Head of caudate nucleus (tissue), 42 donors: ENCODE results near the gene MFAP3L.
A peak's percentile ranks its signal among the peaks of the same experiment; 100 is the strongest.

Experiments
- DNase-seq, 42 donors: peaks; one replicate each; pipeline versions ENCODE4 v3.0.0 to v3.0.0-alpha.2; 2020 to 2021; ENCODE audit warnings: mixed read lengths in 7 of 42
- intact Hi-C: fragments of 100-400 bp; cut with DNase I; formaldehyde crosslinking; loops from one replicate; pipeline ENCODE4 v1.15.0; 2022

The MFAP3L gene

DNA sequence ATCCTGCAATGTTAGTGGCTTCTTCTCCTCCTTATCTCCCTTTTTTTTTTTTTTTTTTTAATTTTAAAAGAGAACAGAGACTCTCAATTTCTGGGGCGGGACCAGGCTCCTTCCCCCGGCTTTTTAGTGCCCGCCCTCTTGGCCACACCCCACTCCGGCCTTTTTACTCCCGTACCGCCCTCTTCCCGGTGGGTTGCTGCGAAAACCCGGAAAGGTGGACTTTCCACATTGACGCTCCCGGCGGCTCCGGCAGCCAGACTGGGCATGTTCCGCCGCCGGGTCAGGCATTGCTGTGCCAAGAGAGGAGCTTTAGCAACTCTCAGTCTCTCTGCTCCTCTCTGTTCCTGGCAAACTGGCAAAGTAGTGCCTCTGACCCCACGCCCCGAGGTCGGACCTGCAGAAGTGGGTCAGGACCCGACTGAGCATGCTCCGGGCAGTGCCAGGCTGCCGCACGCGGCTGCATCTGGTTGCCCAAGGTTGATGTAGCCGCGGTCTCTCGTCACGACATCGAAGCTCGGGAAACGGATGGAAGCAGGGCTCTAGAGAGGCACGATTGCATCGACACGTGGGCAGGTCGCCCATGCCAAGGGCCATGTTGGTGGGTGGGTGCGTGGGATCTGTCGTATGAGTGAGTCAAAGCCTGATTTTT, 1.1 kb upstream of the MFAP3L start:
- DNase-seq, result peak; percentile 86 to 99 (median 95)
- intact Hi-C loops, result loop anchor here (5.0 to 10.0 kb wide), 4 partner anchors 40 to 413 kb away; partner anchors contain the start of genes HPF1 and NEK1

DNA sequence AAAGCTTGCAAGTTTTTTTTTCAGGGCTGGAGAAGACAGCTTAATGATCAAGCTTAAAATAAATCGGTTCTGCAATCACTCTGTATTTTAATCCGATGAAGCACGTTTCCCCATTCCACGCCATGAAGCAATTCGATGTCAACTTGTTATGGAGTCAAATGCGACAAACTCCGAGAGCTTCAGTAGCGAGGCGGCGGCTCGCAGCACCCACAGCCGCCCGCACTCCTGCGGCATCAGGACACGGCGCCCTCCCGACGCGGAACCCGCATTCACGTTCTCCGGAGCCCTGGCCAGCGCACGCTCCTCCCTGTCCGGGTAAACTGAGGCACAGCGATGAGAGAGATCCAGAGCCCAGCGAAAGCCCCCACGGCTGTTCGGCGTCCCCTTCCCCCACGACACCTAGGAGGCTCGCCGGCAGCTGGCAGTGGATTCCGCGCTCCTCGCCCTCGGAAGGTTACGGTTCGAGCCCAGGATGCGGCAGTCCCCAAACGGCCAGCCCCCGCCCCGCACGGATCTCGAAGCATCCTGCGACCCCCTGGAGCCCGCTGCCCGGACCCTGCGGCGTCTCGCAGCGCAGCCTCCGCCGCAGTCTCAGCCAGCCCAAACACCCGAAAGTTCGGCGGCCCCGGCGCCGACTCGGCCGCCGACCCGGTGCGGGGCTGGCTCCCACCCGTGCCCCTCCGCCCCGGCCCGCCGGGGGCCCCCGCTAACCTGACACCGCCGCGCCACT, 507 bp downstream of the MFAP3L start:
- peak in 39 of 42 donors; percentile 35 to 80 (median 56) for DNase-seq
- intact Hi-C loops, result loop anchor here (5.0 to 10.0 kb wide), 4 partner anchors 38 to 411 kb away; partner anchors contain the start of genes HPF1 and NEK1

DNA sequence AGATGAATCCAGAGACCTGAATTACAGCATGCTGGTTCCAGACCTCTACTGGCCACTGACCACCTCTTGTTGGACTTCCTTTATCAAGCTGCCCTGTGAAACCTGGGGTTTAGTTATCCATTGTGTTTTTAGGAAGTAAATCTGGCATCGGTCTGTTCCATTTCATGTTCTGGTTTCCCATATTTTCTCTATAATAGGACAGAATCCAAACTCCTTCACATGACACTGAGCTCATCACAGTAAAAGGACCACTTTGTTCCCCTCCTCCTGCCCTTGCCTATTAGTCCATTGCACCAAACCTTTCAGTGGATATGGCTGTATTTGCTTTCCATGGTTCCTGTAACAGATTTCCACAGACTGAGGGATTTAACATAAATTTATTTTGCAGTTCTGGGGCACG, 4.0 kb downstream of the MFAP3L start:
- intact Hi-C loops, result loop anchor here (10.0 kb wide), 1 partner anchor 407 kb away; the partner anchor contains the start of gene NEK1
- DNase-seq, result peak in 10 of 42 donors; percentile 27 to 83 (median 49)

DNA sequence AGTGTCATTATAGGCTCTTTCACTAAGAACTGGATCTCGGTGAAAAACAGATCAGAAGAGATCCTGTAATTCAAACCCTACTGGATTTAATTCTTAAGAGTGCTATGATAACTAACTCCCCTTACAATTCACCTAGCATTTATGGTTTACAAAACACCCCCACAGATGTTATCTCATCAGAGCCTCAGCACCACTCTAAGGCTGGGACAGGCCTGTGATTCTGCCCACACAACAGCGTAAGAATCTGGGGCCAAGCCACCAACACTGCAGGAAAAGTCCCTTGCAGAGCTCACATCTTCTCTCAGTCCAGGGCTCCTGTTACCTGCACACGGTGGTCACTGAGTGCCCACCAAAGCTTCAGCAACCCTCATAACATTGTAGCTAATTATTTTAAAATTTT, 8.9 kb downstream of the MFAP3L start:
- DNase-seq, result peak in 2 of 42 donors; percentile 46 to 62
- intact Hi-C loops, result no loop called here

DNA sequence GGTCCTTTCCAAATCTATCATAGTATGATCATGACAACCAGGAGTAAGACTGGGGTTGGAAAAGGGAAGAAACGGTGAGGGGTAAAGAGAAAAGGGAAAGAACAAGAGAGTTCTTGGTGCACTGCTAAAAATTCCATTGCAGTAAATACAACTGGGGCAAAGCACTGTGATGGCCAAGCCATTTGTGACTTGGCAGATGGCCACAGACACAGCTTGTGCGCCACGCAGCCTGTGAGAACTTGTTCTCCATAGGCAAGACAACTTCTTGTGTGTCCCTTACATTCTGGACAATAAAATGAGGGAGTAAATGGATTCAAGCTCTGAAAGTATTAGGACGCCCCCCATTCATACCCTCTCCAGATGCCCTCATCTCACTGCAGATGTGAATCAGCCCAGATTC, 10.9 kb downstream of the MFAP3L start:
- intact Hi-C loops, result no loop called here
- peak; percentile 22 to 93 (median 80) for DNase-seq

DNA sequence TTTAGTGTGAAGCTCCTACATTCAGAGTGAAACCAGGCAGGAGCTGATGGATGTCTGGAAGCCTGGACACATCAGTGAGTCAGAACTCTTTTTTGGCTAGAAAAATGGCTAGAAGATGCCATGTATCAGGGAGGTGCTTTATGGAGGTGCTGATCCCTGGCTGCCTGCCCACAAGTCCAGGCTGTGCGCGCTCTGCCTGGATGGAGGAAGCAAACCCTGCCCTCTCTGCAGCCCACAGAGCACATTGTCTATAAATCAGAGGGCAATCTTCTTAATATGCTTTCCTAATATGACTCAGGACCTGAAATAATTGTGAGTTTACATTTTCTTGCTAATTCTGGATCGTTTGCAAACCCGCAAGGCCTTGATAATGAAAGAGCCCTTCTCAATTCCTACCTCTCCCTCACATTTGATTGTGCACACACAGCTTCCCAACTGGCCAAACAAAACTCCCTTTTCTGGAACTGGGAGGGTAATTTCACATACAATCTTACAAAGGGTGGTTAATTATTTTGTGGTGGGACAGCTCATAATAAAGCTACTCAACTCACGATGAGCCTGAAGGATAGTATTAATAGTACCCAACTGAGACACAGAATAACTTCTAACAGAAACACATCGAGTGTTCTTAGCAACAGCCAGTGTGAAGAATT, 11.7 kb downstream of the MFAP3L start:
- DNase-seq, result peak in 25 of 42 donors; percentile 19 to 82 (median 50)
- intact Hi-C loops, result no loop called here

DNA sequence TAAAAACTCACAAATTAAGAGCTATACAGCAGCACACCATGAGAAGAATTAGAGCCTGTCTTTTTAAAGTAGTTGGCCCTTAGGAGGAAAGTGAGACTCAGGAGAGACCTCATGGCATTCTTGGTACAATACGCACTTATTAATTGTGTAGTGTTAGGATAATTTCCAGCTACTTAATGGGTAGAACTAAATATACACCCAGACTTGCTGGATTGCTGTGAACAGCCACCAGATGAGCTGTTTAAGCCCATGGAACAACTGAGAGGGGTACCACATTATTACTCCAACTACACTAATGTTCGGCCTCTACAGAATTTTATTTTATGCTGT, 13.6 kb downstream of the MFAP3L start:
- intact Hi-C loops, result no loop called here
- DNase-seq, result no peak

DNA sequence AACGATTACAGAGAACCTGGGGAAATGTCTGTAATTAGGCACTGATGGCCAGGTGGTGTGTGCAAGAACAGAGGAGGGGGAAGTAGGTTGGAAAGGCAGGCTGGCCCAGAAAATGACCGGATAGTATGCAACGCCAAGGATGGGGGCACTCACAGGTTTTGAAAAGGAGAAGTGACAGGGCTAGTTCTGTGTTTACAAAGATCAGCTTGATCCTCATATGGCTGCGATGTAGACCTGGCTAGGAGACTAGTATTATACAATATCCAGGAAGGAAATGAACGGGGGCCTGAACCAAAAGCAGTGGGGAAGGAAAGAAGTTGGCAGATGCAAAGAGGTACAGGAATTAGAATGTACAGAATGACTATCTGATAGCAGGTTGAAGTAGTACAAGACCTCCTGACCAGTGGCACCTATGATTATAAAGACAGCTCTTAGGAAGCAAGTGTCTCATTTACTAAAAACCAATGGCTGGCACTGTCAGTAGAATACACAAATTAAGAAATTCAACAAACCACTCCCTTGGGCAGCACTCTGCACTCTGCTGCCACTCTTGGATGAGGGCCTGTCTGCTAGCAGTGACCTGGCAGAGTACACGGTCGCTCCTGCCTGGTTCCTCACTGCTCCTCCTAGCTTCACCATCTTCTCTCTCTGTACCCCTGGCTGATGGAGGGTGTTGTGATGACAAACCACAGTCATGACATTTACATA, 14.1 kb downstream of the MFAP3L start:
- intact Hi-C loops, result no loop called here
- DNase-seq, result peak in 15 of 42 donors; percentile 27 to 72 (median 45)

DNA sequence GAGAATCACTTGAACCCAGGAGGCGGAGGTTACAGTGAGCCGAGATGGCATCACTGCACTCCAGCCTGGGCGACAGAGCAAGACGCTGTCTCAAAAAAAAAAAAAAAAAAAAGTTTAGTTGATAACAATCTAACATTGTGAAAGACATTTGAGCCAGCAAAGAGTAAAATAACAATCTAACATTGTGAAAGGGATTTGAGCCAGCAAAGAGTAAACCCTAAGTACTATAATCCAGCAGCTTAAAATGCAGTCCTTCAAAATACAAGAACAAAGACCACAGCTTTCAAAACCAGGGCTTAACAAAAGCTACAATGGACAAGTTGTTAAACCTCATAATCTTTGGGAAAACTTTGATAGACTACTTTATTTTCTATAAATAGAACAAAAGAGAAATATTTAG, 16.9 kb downstream of the MFAP3L start:
- intact Hi-C loops, result no loop called here
- DNase-seq, result no peak

DNA sequence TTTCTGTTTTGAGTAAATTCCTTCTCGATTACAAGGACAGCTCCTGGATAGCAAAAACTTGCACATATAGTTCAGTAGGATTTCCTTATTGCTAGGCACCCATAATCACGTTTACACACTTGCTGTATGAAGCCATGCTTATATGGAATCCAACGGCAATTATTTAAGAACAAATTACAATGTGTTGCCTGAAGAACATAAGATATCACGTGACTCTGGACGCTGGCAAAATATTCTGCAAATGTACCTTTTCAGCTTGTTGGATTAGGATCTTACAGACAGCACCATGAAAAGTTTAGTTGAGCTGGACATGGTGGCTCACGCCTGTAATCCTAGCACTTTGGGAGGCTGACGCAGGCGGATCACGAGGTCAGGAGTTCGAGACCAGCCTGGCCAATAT, 17.4 kb downstream of the MFAP3L start:
- intact Hi-C loops, result no loop called here
- no peak for DNase-seq

DNA sequence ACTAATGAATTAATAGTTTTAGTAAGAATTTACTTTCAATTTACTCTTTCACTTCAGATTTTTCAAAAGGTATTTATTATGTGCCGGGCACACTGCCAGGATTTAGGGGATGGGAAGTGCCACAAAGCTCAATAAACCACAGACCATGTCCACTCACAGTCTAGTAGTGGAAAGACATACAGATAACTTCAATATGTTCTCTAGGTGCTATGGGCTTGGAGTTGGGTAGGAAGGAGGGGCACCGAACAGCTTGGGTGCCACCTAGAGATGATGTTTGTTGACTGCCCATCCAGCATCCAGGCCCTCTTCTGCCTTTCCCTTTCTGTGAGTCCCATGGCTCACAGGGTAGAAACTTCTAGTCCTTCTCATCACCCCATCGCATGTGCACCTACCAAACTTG, 17.8 kb downstream of the MFAP3L start:
- no peak for DNase-seq
- intact Hi-C loops, result no loop called here

DNA sequence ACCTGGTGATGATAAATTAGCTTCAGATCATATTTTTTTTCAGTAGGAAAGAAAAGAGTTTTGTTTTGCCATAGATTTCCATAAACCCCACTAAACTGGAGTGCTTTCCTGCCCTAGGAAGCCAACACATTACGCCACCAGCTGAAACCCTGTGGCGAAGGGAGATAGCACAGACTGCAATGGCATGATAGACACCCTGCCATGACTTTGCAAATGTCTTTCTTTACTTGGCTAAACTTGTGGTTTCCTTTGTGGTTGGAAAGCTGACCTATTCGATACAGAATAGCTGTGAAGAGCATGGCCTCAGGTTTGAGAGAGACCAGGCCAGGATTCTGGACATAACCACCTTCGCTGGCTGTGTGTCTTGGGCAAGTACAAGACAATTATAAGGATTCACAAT, 19.1 kb downstream of the MFAP3L start:
- no peak for DNase-seq
- intact Hi-C loops, result no loop called here

DNA sequence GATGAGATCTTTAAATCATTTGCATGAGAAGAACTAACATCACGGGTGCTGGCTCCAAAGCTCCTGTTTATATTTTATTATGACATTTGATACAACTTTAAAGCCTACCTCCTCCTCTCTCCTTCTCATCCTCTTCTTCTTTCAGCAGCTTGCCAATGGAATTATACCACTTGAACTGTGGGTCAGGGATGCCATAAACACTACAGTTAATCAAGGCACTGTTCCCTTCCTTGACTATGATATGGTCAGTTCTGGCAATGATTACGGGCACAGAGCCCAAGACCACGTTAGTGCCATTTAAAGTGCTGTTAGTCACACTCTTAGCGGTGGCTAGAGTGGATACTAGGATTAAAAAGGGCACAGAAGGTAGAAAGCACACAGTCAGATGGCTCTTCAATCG, 20.7 kb downstream of the MFAP3L start:
- intact Hi-C loops, result no loop called here
- DNase-seq, result no peak

DNA sequence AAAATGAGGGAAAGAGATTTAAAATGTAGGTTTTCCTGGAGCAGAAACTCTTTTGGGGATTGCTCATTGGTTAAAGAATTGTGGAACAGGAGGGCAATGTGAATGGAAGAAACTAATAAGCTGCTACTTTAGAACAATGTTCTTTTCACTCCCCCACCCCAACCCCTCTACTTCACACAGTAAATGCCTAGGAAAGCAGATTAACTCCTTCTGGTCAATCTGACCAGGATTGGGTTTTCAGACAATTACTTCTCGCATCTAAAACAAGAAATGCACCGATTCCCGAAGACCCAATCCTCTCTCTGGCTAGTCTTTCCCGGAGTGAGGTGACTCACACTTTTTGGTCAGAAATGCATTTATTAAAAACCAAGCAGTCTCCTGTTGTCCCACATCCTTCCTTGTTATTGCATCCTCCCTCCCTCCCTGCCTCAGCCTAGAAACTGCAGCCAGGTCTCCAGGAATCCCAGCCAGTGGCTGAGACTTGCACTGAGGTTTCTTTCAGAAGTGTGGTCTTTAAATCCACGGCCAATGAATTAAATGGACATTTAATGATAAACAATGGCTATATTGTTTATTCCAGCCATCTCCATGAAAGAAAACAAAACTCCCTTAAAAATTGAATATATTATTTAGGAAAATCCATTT, 21.4 kb downstream of the MFAP3L start:
- intact Hi-C loops, result no loop called here
- DNase-seq, result peak in 6 of 42 donors; percentile 38 to 79 (median 52)

DNA sequence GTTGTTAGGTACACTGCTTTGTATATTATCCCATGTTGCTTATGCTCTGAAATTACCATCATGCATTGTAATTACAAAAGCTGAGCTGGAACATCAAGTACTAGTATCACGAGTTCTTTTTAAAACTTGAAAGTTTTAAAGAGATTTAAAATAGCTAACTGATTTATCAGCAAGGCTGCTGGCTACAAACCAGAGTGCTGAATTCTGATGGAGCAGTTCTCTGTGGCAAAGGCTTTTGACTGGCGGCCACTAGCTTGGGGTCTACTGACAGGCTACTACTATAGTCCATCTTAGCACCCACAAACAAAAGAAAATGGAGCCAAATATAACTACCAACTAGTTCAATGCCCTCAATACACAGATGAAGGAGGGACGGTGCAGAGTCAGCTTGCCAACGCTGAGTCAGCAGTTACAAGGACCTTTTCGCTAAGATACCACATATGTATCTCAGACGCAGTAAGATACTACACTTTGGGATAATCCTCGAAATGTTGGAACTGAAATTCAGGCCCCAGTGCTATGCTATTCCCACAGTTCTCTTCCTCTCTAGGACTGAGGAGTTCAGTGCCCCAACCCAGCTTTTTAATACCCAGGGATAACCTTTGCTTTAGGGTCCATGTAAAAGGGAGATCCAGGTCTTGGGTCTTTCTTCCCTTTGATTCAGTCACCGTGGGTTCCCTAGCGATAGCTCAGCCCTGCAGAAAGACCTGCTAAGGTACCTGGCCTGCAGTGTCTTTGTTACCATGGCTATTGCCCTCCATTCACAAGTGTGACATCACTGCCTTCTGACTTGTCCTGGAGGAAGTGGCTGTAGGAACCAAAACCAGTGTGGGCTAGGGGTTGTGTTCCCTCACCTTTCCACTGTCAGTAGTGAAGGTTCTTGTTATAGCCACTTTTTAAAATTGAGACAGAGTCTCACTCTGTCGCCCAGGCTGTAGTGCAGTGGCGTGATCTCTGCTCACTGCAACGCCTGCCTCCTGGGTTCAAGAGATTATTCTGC, 22.8 kb downstream of the MFAP3L start:
- intact Hi-C loops, result no loop called here
- no peak for DNase-seq

DNA sequence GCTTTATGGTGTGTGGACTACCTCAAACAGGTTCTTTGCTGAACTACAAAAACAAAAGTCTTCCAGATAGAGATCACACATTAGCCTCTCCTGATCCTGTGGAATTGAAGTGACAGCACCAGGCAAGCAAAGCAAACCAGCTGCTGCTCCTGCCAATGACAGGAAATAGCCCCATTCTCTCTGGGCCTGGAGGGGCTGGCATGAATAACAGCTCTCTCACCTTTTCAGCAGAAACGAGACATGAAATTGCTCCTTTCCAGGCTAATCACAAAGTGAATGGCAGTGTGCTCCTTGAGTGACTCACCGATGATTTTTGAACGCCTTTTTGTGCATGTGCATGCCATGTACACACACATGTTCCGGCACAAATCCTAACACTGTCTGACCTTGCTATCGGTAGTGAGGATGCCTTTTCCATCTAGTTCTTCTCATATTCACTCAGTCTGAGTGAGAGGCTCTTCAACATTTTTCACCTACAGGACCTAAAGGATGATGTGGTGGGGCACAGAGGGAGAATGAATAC, 24.4 kb downstream of the MFAP3L start:
- no peak for DNase-seq
- intact Hi-C loops, result no loop called here

DNA sequence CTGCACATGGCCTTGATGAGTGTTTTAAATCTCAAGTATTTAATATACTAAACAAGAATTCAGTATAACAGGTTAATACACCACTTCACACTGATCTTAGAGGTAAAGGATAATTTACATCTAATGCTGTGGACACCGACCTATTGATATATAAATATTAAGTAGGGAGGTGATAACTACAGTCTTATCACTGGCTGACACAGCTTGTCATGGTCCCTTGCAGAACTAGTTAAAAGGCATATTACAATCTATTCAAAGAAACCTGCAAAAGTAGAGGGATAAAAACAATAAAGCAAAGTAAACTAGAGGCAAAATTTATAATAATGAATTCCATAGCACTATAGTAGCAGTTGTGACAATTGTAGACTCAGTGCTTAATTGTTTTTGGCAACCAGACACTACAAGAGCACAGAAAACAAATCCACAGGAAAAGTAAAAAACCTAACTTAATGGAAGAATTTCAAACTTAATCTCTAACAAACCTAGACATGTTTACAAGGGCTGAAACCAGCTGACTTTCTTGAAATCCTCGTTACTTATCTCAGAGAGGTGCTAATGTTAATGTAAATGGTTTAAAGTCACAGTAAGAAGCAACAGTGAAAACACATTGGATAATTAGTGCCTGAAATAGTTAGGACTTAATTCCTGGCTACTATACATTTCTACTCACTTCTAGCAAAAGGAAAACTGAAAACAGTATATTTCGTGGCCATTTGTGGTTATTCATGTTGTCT, 25.0 kb downstream of the MFAP3L start:
- no peak for DNase-seq
- intact Hi-C loops, result no loop called here
